Uterus (tissue), 2 donors: ENCODE results near the gene OTUD5.

Experiments used
- CTCF ChIP-seq, 4 experiments: fragments of 200-600 bp in 2 of 4; fragments of 450-650 bp in 2 of 4; sonication (generic) in 2 of 4; IDR thresholded peaks; one replicate each; pipeline ENCODE4 v1.5.1; 2016 to 2019; ENCODE audit warnings: antibody characterized with exemption in 4 of 4, mild to moderate bottlenecking in 2 of 4, moderate library complexity in 1 of 4
- POLR2A ChIP-seq, 2 donors: fragments of 450-650 bp; IDR thresholded peaks; one replicate each; pipeline ENCODE4 v1.6.1; 2016; ENCODE audit warnings: antibody characterized with exemption in 2 of 2, mild to moderate bottlenecking in 1 of 2, moderate library complexity in 1 of 2

- no peak for TF ChIP-seq CTCF (IDR thresholded peaks at IDR 0.05)
- TF ChIP-seq POLR2A (IDR thresholded peaks at IDR 0.05), result no peak
These were observed 60.2 kb downstream of the OTUD5 start for GRCh38 chrX:48897157-48897624.
